MV-4-11 (cell line): ENCODE data around the gene PRF1.
A peak's percentile ranks its signal among the peaks of the same experiment; 100 is the strongest.

Source experiments
- DNase-seq: peaks from one replicate; lab custom pipeline; 2025; lab: John Stamatoyannopoulos, UW

The PRF1 gene

DNA sequence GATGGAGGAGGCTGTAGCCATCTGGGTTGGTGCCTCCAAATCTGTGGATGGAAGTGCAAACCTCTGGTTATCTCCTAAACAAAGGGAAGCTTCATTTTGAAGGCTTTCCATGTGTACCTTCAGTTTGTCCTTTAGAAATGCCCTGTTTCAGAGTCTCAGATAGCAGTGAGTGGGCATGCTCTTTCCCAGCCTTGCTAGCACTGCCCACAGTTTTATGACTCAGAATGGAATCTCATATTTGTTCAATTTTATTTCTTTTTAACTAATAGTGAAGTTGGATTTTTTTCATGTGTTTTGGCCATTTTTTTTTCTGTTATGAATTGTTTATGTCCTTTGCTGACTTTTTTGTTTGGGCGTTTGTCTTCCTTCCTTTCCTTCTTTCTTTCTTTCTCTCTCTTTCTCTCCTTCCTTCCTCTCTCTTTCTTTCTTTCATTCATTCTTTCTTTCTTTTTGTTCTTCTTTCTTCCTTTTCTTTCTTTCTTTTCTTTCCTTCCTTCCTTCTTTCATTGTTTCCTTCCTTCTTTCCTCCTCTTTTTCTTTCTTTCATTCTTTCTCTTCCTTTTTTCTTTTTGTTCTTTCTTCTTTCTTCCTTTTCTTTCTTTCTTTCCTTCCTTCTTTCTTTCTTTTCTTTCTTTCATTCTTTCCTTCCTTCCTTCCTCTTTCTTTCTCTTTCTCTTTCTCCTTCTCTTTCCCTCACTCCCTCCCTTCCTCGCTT is 25.6 kb downstream of the PRF1 start:
- DNase-seq = peak; percentile 53

- peak; percentile 99 for DNase-seq
These were observed 26.4 kb downstream of the PRF1 start for GRCh38 chr10:70575874-70576802.

DNA sequence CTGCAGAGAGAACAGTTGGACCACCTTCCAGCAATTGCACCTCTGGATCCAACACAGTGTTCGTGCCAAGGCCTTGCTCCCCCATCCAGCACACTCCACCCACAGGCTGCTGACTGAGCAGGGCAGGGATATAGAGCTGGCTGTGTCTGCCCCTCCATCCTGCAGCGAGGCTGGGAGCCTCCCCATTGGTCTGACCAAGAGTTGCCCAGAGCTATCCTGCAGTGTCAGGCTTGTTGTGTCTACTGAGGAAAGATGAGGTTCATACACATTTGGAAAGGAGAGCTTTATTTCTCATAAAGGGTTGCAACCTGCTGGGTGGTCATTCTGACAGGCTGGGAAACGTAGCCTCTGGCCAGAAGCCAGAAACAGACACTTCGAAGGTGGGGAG is 27.1 kb downstream of the PRF1 start:
- no peak for DNase-seq

- DNase-seq = no peak
These were observed 28.7 kb downstream of the PRF1 start for GRCh38 chr10:70573599-70574506.

GRCh38 chr10:70571636-70572439 is 30.7 kb downstream of the PRF1 start:
- DNase-seq = no peak

DNA sequence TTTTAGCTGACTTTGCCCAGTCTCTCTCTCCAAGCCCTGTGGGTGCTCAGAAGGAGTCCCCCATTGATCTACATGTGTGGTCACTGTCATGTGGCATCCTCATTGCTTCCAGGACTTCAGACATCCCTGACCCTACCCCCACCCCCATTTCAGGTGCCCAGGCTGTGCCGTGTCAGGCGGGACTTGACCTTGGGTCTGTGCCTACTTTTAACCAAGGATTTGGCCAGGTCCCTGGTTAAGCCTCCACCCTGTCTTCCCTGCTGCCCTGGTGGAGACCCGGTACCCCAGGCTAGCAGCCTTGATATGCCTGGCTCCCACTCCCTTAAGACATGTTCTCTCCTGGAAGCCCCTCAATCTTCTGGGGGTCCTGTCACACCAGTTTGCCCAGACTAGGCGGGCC is 31.3 kb downstream of the PRF1 start:
- no peak for DNase-seq

- DNase-seq = no peak
These were observed 33.6 kb downstream of the PRF1 start for GRCh38 chr10:70568781-70569495.

- no peak for DNase-seq
These were observed 34.4 kb downstream of the PRF1 start for GRCh38 chr10:70568113-70568512.

DNA sequence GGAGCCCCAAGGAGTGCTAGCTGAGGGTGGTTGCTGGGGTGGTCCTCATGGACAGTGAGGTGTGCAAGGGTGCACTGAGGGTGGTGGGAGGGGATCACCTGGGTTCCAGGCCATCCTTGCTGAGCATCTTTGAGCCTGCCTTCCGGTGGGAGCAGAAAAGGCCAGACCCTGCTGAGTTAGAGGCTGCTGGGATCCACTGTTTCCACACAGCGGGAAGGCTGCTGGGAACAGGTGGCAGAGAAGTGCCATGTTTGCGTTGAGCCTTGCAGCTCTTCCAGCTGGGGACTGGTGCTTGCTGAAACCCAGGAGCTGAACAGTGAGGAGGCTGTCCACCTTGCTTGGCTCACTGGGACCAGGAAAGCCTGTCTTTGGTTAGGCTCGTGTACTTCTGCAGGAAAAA is 34.9 kb downstream of the PRF1 start:
- no peak for DNase-seq

DNA sequence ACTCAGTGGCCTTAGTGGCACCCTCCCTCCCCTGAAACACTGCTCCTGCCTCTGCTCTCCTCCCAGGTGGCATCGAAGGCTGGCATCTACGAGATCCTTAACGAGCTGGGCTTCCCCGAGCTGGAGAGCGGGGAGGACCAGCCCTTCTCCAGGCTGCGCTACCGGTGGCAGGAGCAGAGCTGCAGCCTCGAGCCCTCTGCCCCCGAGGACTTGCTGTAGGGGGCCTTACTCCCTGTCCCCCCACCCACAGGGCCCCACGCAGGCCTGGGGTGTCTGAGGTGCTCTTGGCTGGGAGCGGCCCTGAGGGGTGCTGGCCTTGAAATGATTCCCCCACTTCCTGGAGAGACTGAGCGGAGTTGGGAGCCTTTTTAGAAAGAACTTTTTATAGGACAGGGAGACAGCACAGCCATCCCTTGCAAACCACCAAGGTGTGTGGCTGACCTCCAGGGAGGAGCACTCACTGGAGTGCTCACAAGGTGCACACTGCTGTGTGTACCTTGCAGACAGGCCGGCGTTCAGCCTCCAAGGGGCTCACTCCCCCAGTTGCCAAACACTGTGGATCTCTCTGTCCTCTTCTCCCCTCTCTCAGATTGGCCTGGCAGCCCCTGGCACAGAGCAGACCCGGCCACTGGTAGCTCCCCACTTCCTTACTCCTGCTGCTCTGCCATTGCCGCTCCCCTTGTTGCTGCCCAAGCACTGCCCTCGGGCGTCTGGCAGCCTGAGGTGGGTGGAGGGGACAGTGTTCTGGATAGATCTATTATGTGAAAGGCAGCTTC is 35.8 kb downstream of the PRF1 start:
- no peak for DNase-seq

GRCh38 chr10:70565556-70566514 is 36.7 kb downstream of the PRF1 start:
- DNase-seq = peak; percentile 62

- peak; percentile 19 for DNase-seq
These were observed 37.6 kb downstream of the PRF1 start for GRCh38 chr10:70564901-70565351.

GRCh38 chr10:70564113-70564725 is 38.3 kb downstream of the PRF1 start:
- no peak for DNase-seq

- no peak for DNase-seq
These were observed 39.3 kb downstream of the PRF1 start for GRCh38 chr10:70563230-70563629.

DNA sequence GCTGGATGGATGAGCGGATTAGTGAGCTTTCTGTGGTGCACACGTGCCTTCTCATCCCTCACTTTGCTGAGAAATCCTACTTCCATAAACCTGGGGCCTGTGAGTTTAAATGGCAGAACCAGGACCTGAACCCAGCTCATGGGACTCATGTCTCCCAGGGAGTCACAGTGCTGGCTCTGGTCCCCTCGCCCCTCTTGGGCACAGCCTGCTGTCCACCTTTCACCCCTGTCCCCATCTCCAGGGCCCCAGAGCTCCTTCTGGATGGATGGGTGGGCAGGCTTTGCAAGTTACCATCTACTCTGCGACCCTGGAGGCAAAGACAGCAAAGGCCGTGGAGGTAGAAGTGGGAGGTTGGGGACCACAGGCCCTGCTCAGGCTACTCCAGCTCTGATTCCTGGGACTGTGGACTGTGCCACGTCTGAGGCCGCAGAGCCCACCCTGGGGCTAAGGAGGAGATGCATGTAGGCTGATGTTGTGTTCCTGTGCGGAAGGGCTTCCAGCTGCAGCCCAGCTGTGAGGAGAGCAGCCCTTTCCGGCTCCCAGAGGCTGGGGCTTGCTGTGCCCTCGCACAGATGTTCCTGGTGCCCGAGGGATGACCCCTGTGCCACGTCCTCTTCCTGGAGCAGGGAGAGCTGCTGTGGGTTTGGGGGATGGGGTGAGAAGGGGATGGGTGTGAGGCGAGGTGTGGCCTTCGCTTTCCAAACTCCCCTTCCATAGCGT is 40.3 kb downstream of the PRF1 start:
- peak; percentile 51 for DNase-seq

- no peak for DNase-seq
These were observed 41.0 kb downstream of the PRF1 start for GRCh38 chr10:70561558-70561957.

- peak; percentile 93 for DNase-seq
These were observed 41.5 kb downstream of the PRF1 start for GRCh38 chr10:70561070-70561469.
